Panc1 (cell line): ENCODE data around the gene CASP14. TPM values are rescaled to one million over a fixed set of nuclear protein-coding genes. Genes with fewer than 3 reads are reported as not detected.
"Not testable (repeated sequence)": the region's sequence is repeated elsewhere in the genome, so short reads cannot be mapped to it uniquely, and the experiment has no call there.

ENCODE experiments used
- ATAC-seq: fragments of 200-7000 bp; cut with Tn5 transposase; 2 replicates; pipeline ENCODE4 v1.9.1; 2020; ENCODE audit warnings: mild to moderate bottlenecking, moderate library complexity
- BruUV-seq: library from RNA; stranded (reverse); fragments of 400-500 nt; replicated peaks from 2 replicates; lab custom pipeline; 2021; lab: Mats Ljungman, UMichigan
- CTCF ChIA-PET: fragments of 300-600 bp; sonication (Branson Sonifier 250); formaldehyde crosslinking; loops from one replicate; lab custom pipeline; 2022; ENCODE audit warnings: antibody characterized with exemption; lab: Charles Lee
- POLR2A ChIA-PET: fragments of 300-600 bp; sonication (Branson Sonifier 250); formaldehyde crosslinking; loops from one replicate; lab custom pipeline; 2022; ENCODE audit warnings: antibody characterized with exemption; lab: Charles Lee
- DNase-seq: peaks from one replicate; pipeline ENCODE4 v3.0.0-alpha.2; 2010; ENCODE audit warnings: low read depth, low spot score
- H3K27ac ChIP-seq: 2 replicates; pipeline ENCODE4 v1.5.1; 2011; ENCODE audit warnings: mild to moderate bottlenecking, low read length, inconsistent platforms
- H3K27me3 ChIP-seq: fragments of 200-500 bp; sonication (Bioruptor generic); 2 replicates; pipeline ENCODE4 v1.6.0; 2014; ENCODE audit warnings: low read length, inconsistent platforms; ENCODE audit not compliant: control insufficient read depth, insufficient read depth
- H3K36me3 ChIP-seq: fragments of 200-500 bp; sonication (Bioruptor generic); 2 replicates; pipeline ENCODE4 v1.5.1; 2014; ENCODE audit warnings: inconsistent platforms, mild to moderate bottlenecking, low read length, moderate library complexity; ENCODE audit not compliant: control insufficient read depth, insufficient read depth
- H3K4me1 ChIP-seq: 2 replicates; pipeline ENCODE4 v1.5.1; 2011; ENCODE audit warnings: inconsistent platforms, mild to moderate bottlenecking, low read length, moderate library complexity; ENCODE audit not compliant: control insufficient read depth, insufficient read depth
- H3K4me3 ChIP-seq, 2 experiments: 2 replicates each; pipeline ENCODE4 v1.5.1; 2011 to 2012; ENCODE audit warnings: low read depth in 2 of 2, low read length in 2 of 2, mild to moderate bottlenecking in 2 of 2, inconsistent platforms in 1 of 2, moderate library complexity in 1 of 2
- H3K9me3 ChIP-seq: fragments of 200-500 bp; sonication (Bioruptor generic); 2 replicates; pipeline ENCODE4 v1.5.1; 2014; ENCODE audit warnings: low read depth, mild to moderate bottlenecking, inconsistent platforms, low read length, moderate library complexity; ENCODE audit not compliant: control insufficient read depth, insufficient read depth
- CTCF ChIP-seq: fragments of 450-650 bp; IDR thresholded peaks from 2 replicates; pipeline ENCODE4 v1.5.1; 2017; ENCODE audit warnings: mild to moderate bottlenecking
- POLR2AphosphoS5 ChIP-seq: IDR thresholded peaks from 2 replicates; pipeline ENCODE4 v1.6.1; 2012; ENCODE audit warnings: mild to moderate bottlenecking, low read depth, low read length, moderate library complexity
- REST ChIP-seq, 2 experiments: IDR thresholded peaks; 2 replicates each; pipeline ENCODE4 v1.6.1; 2011 to 2012; ENCODE audit warnings: low read depth in 2 of 2, control low read depth in 1 of 2, low read length in 1 of 2, mild to moderate bottlenecking in 1 of 2, moderate library complexity in 1 of 2; ENCODE audit not compliant: insufficient read depth in 1 of 2
- SIN3A ChIP-seq: IDR thresholded peaks from 2 replicates; pipeline ENCODE4 v1.6.1; 2012; ENCODE audit warnings: low read depth, mild to moderate bottlenecking, low read length, moderate library complexity, borderline replicate concordance; ENCODE audit not compliant: insufficient read depth
- TCF7L2 ChIP-seq: IDR thresholded peaks from 2 replicates; pipeline ENCODE4 v1.6.1; 2011; ENCODE audit warnings: mild to moderate bottlenecking, low read depth, low read length, inconsistent platforms
- in situ Hi-C: cut with HindIII; loops from 2 replicates; pipeline ENCODE4 v1.10.0; 2016; ENCODE audit warnings: low sequenced_read_pairs, low pct_unique_long_range_greater_than_20kb
- intact Hi-C: fragments of 100-400 bp; cut with micrococcal nuclease; formaldehyde crosslinking; loops from one replicate; pipeline ENCODE4 v1.10.0; 2022; ENCODE audit not compliant: unreplicated experiment
- total RNA-seq: library from RNA; stranded (reverse); gene quantifications from one replicate; pipeline ENCODE4 v1.2.1, GENCODE V29; 2021; ENCODE audit not compliant: unreplicated experiment

CASP14 gene
- total RNA-seq, 1 experiment from 2014 or later = not detected

GRCh38 chr19:15050639-15051038 is 1.4 kb downstream of the CASP14 start:
- POLR2A ChIA-PET = no interaction called here
- ATAC-seq (no peak), DNase-seq (no peak)
- Histone ChIP-seq H3K4me3 (no peak overlapping the region), H3K9me3 (no peaks in the 10 kb centered on the region), H3K4me1 (no peaks in the 10 kb centered on the region), H3K36me3 (no peaks in the 10 kb centered on the region), H3K27ac (no peak overlapping the region), H3K27me3 (no peaks in the 10 kb centered on the region)
- in situ Hi-C loops (no loop called here), intact Hi-C loops (no loop called here)
- no TSS peak for BruUV-seq
- TF ChIP-seq SIN3A (no peak), TCF7L2 (no peak), POLR2AphosphoS5 (no peak), CTCF (no peak), REST (IDR thresholded peaks at IDR 0.05; ENCODE audit: insufficient read depth in 1 of 2, low read depth in 2 of 2, low read length in 1 of 2) (no peak)
- CTCF ChIA-PET = interaction anchor here (0.8 kb wide), 1 partner anchor 27 kb away, joined by 3 read pairs; no protein-coding TSS in a partner anchor

- Histone ChIP-seq H3K4me3 (no peak overlapping the region), H3K27ac (no peak overlapping the region), H3K27me3 (no peaks in the 10 kb centered on the region; the same call in 1 of the 2 replicates), H3K4me1 (no peaks in the 10 kb centered on the region), H3K9me3 (no peaks in the 10 kb centered on the region), H3K36me3 (no peaks in the 10 kb centered on the region)
- ChIA-PET CTCF (no interaction called here), POLR2A (no interaction called here)
- ATAC-seq (no peak), DNase-seq (no peak)
- in situ Hi-C loops (no loop called here), intact Hi-C loops (no loop called here)
- TF ChIP-seq POLR2AphosphoS5 (no peak), SIN3A (no peak), TCF7L2 (no peak), CTCF (no peak), REST (IDR thresholded peaks at IDR 0.05; ENCODE audit: insufficient read depth in 1 of 2, low read depth in 2 of 2, low read length in 1 of 2) (no peak)
- BruUV-seq = no TSS peak
Observed at GRCh38 chr19:15062036-15062435, 12.8 kb downstream of the CASP14 start.

- H3K4me1 ChIP-seq, H3K9me3 ChIP-seq, H3K36me3 ChIP-seq, CTCF ChIA-PET, BruUV-seq, in situ Hi-C loops, H3K4me3 ChIP-seq, intact Hi-C loops, ATAC-seq, POLR2A ChIA-PET, H3K27me3 ChIP-seq, DNase-seq: not testable (repeated sequence)
- H3K27ac ChIP-seq = peak overlapping the region; percentile 44; the same call in 1 of the 2 replicates
Observed at GRCh38 chr19:15070386-15070785, 21.1 kb downstream of the CASP14 start.
